Fibroblast of lung (primary cell): Measurements from ENCODE around the gene ST6GALNAC2. TPM values are rescaled to one million over a fixed set of nuclear protein-coding genes. Genes with fewer than 3 reads are reported as not detected.

Source experiments
- DNase-seq, 2 donors: peaks; one replicate each; pipeline versions ENCODE4 v3.0.0 to v3.0.0-alpha.2; 2010; ENCODE audit warnings: low read depth in 2 of 2
- H2AFZ ChIP-seq: 2 replicates; pipeline ENCODE4 v1.5.1; 2012; ENCODE audit warnings: low read length, control low read depth, inconsistent platforms
- H3K27ac ChIP-seq: 2 replicates; pipeline ENCODE4 v1.5.1; 2011; ENCODE audit warnings: low read length, control low read depth; ENCODE audit not compliant: insufficient read depth
- H3K27me3 ChIP-seq: 2 replicates; pipeline ENCODE4 v1.5.1; 2011; ENCODE audit warnings: mild to moderate bottlenecking, low read length; ENCODE audit not compliant: control insufficient read depth, insufficient read depth
- H3K36me3 ChIP-seq: 2 replicates; pipeline ENCODE4 v1.5.1; 2011; ENCODE audit warnings: low read length; ENCODE audit not compliant: control insufficient read depth, insufficient read depth
- H3K4me1 ChIP-seq: 2 replicates; pipeline ENCODE4 v1.5.1; 2011; ENCODE audit warnings: low read length; ENCODE audit not compliant: control insufficient read depth, insufficient read depth; ENCODE audit errors: extremely low read depth
- H3K4me2 ChIP-seq: 2 replicates; pipeline ENCODE4 v1.5.1; 2011; ENCODE audit warnings: low read length, control low read depth; ENCODE audit not compliant: insufficient read depth; ENCODE audit errors: extremely low read depth
- H3K4me3 ChIP-seq, 4 experiments: fragments of 200-600 bp in 1 of 4; sonication (generic) in 1 of 4; replicated peaks in 1 of 4; 2 replicates each; pipeline ENCODE4 v1.5.1; 2011 to 2016; ENCODE audit warnings: low read length in 4 of 4, low read depth in 3 of 4, mild to moderate bottlenecking in 3 of 4, control low read depth in 2 of 4, inconsistent platforms in 1 of 4, mixed read lengths in 1 of 4; ENCODE audit not compliant: insufficient read depth in 1 of 4; ENCODE audit errors: control extremely low read depth in 1 of 4
- H3K79me2 ChIP-seq: 2 replicates; pipeline ENCODE4 v1.5.1; 2012; ENCODE audit warnings: mild to moderate bottlenecking, low read length, inconsistent platforms; ENCODE audit not compliant: control insufficient read depth, insufficient read depth
- H3K9ac ChIP-seq: 2 replicates; pipeline ENCODE4 v1.5.1; 2011; ENCODE audit warnings: mild to moderate bottlenecking, low read length, control low read depth; ENCODE audit not compliant: insufficient read depth
- H3K9me3 ChIP-seq: 2 replicates; pipeline ENCODE4 v1.5.1; 2012; ENCODE audit warnings: low read depth, low read length; ENCODE audit not compliant: control insufficient read depth, insufficient read depth
- H4K20me1 ChIP-seq: 2 replicates; pipeline ENCODE4 v1.5.1; 2011; ENCODE audit warnings: low read length; ENCODE audit not compliant: control insufficient read depth, insufficient read depth; ENCODE audit errors: extremely low read depth
- EZH2 ChIP-seq: IDR thresholded peaks from 2 replicates; pipeline ENCODE4 v1.5.1; 2012; ENCODE audit warnings: low read length, control low read depth, mild to moderate bottlenecking; ENCODE audit errors: missing control alignments
- polyA plus RNA-seq, 2 donors: library from polyadenylated mRNA; depleted of rRNA in 1 of 2; stranded (reverse) in 1 of 2; unstranded in 1 of 2; fragments of >200 nt; gene quantifications; 2 replicates each; pipeline ENCODE4 v1.2.1, GENCODE V29; 2011 to 2012; ENCODE audit warnings: missing spikeins in 1 of 2
- total RNA-seq: library from RNA; depleted of rRNA; stranded (reverse); fragments of >200 nt; gene quantifications from 2 replicates; pipeline ENCODE4 v1.2.1, GENCODE V29; 2014
- TF ChIP-seq, protein P1 (sequence below), 2 donors: IDR thresholded peaks in 1 of 2; conservative IDR thresholded peaks in 1 of 2; 1 replicate in 1 of 2; 2 replicates in 1 of 2; pipeline ENCODE4 v1.5.1; 2011 to 2012; ENCODE audit warnings: low read length in 2 of 2, control low read depth in 1 of 2, inconsistent platforms in 1 of 2, low read depth in 1 of 2, mild to moderate bottlenecking in 1 of 2

Gene ST6GALNAC2
- total and polyA plus RNA-seq, 2 donors (not counting 1 experiment from before 2014, with no cell fraction given) = 0.42 to 0.83 TPM

DNA sequence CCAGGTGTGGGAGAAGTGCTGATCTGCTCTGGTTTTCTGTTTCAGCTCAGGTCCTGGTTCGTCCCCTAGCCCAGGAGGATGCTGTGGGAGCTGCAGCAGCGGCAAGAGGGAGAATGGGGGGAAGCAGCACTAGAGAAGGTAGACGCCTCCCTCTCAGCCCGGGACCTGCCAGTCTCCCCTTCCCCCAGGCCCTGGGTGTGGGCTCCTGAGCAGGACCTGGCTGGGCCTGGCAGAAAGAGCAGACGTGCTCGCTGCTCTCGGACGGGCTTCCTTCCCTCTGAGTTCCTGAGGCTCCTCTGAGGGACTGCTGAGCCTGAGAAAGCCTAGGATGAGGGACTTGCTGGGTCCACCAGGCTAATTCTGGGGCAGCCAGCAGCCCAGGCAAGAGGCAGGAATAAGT, 42.7 kb downstream of the ST6GALNAC2 start:
- TF ChIP-seq, protein P1, sequence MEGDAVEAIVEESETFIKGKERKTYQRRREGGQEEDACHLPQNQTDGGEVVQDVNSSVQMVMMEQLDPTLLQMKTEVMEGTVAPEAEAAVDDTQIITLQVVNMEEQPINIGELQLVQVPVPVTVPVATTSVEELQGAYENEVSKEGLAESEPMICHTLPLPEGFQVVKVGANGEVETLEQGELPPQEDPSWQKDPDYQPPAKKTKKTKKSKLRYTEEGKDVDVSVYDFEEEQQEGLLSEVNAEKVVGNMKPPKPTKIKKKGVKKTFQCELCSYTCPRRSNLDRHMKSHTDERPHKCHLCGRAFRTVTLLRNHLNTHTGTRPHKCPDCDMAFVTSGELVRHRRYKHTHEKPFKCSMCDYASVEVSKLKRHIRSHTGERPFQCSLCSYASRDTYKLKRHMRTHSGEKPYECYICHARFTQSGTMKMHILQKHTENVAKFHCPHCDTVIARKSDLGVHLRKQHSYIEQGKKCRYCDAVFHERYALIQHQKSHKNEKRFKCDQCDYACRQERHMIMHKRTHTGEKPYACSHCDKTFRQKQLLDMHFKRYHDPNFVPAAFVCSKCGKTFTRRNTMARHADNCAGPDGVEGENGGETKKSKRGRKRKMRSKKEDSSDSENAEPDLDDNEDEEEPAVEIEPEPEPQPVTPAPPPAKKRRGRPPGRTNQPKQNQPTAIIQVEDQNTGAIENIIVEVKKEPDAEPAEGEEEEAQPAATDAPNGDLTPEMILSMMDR (conservative IDR thresholded peaks at IDR 0.05 in 1 of 2, IDR thresholded peaks at IDR 0.05 in 1 of 2; ENCODE audit: low read depth in 1 of 2, low read length in 2 of 2) = no peak
- no peak for TF ChIP-seq EZH2
- H2AFZ ChIP-seq = no peak overlapping the region
- H3K4me1 ChIP-seq = peaks cover 36% of the 10 kb centered on the region
- H3K4me2 ChIP-seq = no peak overlapping the region
- no peak for DNase-seq
- no peaks in the 10 kb centered on the region for H3K9me3 ChIP-seq
- no peak overlapping the region for H3K27ac ChIP-seq
- no peaks in the 10 kb centered on the region for H3K36me3 ChIP-seq
- H4K20me1 ChIP-seq = no peaks in the 10 kb centered on the region
- no peak overlapping the region for H3K9ac ChIP-seq
- no peak overlapping the region for H3K4me3 ChIP-seq
- H3K79me2 ChIP-seq = no peaks in the 10 kb centered on the region
- H3K27me3 ChIP-seq = no peaks in the 10 kb centered on the region

DNA sequence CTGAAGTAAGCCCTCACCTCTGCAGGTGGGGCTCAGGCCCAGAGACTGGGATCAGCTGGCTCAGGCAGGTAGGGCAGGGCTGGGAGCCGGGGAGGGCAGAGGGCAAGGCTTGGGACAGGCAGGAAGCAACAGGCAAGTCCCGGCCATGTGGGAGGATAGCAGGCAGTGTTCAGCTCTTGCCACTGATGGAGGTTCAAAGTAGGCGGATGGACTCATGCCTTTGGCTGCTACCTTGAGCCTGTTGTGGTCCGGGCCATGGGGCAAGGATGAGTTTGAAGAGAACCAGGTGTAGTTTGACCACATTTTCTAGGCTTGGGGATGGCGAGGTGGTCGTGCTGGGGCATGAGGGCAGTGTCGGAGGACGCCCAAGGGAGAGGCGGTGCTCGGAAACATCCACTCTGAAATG, 43.1 kb downstream of the ST6GALNAC2 start:
- Histone ChIP-seq H2AFZ (no peak overlapping the region), H3K36me3 (no peaks in the 10 kb centered on the region), H3K4me3 (no peak overlapping the region), H3K4me1 (peaks cover 36% of the 10 kb centered on the region), H4K20me1 (no peaks in the 10 kb centered on the region), H3K79me2 (no peaks in the 10 kb centered on the region), H3K27me3 (no peaks in the 10 kb centered on the region), H3K9ac (no peak overlapping the region), H3K4me2 (no peak overlapping the region), H3K9me3 (no peaks in the 10 kb centered on the region), H3K27ac (no peak overlapping the region)
- TF ChIP-seq, protein P1 (conservative IDR thresholded peaks at IDR 0.05 in 1 of 2, IDR thresholded peaks at IDR 0.05 in 1 of 2; ENCODE audit: low read depth in 1 of 2, low read length in 2 of 2) = no peak
- no peak for TF ChIP-seq EZH2
- no peak for DNase-seq

DNA sequence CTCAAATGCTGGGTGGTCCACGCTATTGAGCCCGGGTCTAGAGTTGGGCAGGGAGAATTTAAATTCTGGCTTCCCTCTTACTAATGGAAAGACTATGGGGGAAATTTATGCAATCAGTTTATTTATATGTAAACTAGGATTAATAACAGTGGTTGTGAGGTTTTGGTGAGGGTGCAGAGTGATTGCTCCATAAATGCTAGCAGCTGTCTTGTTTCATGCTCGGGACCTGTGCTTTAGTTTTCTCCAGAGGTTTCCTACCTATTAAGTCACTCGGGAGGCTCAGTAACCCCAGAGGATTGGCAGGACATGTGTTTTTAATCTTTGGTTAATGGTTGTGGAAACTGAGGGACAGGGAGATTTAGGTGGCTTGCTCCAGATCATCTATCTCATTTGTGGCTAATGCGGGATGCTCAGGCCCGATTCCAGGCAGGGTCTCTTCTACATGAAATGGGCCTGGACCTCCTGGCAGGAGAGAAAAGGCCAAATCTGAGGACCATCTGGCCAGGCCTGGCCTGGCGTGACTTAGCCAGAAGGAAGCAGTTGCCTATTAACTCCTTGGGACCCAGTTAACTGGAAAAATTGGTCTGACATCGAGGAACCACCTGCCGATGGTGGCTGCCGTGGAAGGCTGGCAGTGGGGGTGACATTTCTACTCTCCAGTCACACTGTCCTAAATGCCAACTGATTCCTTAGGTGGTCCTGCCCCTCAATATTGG, 43.8 kb downstream of the ST6GALNAC2 start:
- no peaks in the 10 kb centered on the region for H4K20me1 ChIP-seq
- no peaks in the 10 kb centered on the region for H3K79me2 ChIP-seq
- no peak overlapping the region for H3K9ac ChIP-seq
- H3K27me3 ChIP-seq = no peaks in the 10 kb centered on the region
- H3K36me3 ChIP-seq = no peaks in the 10 kb centered on the region
- no peak for DNase-seq
- peaks cover 34% of the 10 kb centered on the region for H3K4me1 ChIP-seq
- no peaks in the 10 kb centered on the region for H3K9me3 ChIP-seq
- no peak overlapping the region for H3K4me3 ChIP-seq
- no peak overlapping the region for H3K27ac ChIP-seq
- no peak for TF ChIP-seq EZH2
- TF ChIP-seq, protein P1 (conservative IDR thresholded peaks at IDR 0.05 in 1 of 2, IDR thresholded peaks at IDR 0.05 in 1 of 2; ENCODE audit: low read depth in 1 of 2, low read length in 2 of 2) = no peak
- no peak overlapping the region for H3K4me2 ChIP-seq
- H2AFZ ChIP-seq = no peak overlapping the region
